NCI-H187 (cell line): ENCODE data around the gene FKBP1A.
A peak's percentile ranks its signal among the peaks of the same experiment; 100 is the strongest.

ENCODE experiments used
- DNase-seq, 2 experiments: peaks; one replicate each; lab custom pipeline; 2025; lab: John Stamatoyannopoulos, UW

The FKBP1A gene

DNA sequence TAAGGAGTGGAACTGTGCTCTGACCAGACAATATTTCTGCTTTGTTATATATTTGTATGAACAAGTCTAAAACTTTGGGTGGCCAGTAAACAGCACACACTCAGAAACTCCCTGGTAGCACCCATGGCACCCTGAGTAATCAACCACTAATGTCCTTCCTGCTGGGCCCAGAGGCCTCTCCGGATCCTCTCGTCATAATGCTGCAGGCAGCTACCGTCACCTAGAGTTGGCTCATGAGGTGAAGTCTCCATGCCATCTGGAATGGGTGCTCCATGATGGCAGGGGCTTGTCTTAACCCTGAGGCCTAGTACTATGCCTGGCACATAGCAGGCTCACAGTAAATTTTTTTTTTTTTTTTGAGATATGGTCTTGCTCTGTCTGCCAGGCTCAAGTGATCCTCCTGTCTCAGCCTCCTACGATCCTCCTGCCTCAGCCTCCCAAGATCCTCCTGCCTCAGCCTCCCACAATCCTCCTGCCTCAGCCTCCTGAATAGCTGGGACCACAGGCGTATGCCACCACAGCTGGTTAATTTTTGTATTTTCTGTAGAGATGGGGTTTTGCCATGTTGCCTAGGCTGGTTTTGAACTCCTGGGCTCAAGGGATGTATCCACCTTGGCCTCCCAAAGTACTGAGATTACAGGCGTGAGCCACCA is 60.9 kb downstream of the FKBP1A start:
- no peak for DNase-seq

GRCh38 chr20:1331101-1331500 is 61.8 kb downstream of the FKBP1A start:
- DNase-seq, result no peak

DNA sequence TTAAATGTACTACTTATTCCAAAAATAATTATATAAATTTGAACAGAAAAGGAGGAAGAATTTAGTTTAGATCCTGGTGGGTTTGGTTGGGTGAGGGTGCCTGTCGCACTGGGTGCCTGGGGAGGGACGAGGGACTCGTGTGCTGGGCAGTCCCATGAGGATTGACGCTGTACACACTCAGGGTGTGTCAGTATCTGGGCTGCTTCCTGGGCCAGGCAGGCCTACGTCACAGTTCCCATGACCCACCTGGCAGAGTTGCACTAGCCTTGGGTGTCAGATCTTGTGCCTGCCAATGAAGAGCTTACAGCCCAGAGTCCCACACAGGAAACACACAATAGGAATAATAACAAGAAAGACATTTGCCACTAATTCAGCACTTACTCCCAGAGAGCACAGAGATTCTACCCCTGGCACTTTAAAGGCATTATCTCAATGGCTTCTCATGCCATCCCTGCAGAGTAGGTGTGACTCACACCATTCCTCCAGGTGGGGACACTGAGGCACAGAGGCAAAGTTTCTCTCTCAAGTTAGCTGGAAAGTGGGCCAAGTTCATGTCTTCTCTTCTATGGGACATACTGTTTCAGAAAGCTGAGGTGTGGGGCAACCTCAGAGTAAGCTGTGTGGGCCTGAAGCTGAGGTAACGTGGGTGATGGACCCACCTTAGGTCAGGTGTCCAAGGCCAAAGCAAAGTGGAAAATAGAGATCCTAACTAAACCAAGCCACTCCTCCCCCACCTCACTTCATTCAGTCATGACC is 62.6 kb downstream of the FKBP1A start:
- no peak for DNase-seq

DNA sequence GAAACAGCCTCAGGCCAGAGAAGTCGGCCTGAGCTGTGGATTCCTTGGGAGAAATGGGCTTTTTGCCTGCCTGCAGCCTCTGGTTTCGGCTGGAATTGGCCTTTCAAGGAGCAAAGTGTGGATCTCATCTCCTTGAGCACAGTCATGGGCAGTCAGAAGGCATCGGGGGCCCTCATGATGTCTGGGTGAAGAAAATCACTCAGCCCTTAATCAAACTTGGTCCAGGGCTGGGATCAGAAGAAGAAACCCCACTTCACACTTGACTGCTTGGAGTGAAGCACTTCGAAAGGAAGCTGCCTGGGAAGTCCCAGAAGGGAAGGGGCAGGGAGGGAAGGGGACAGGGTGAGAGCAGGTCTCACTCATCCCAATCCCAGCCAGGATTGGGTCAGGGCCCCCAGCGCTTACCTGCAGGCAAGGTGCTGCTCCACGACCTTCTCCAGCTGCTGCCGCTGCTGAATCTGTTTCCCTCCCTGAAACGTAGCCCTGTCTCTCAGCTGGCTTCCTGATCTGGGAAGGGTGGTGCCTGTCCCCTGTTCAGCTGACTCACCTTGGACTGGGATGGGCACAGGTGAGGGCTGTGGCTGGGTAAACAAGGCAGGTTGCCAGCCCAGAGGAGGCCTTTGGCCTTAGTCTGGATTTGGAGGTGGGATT is 64.0 kb downstream of the FKBP1A start, which contains the start of gene SDCBP2:
SDCBP2 (minus strand) TSS at position 460 of the 651 bp plus-strand sequence. CDS start 8,723 bp downstream, outside the sequence.
- DNase-seq, result no peak

- no peak for DNase-seq
Observed at GRCh38 chr20:1327827-1328679, 64.8 kb downstream of the FKBP1A start.

DNA sequence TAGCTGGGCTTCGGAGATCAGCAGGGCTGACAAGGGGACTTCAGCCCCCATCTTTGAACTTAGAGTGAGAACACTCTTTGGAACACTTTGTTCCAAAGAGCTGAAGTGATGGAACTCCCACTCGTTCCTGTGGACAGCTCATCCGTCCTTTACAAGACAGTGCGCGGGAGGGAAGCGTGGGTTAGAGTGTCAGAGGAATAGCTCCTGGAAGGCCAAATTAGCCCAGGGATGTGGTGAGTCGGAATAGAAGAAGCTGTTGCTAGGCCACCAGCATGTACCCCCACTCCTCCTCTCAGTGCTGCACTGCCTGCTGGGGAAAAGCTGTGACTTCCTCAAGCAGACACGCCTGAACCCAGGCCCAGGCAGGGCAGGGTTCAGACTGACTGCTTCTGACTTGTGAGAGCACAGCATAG is 65.6 kb downstream of the FKBP1A start:
- DNase-seq, result no peak

DNA sequence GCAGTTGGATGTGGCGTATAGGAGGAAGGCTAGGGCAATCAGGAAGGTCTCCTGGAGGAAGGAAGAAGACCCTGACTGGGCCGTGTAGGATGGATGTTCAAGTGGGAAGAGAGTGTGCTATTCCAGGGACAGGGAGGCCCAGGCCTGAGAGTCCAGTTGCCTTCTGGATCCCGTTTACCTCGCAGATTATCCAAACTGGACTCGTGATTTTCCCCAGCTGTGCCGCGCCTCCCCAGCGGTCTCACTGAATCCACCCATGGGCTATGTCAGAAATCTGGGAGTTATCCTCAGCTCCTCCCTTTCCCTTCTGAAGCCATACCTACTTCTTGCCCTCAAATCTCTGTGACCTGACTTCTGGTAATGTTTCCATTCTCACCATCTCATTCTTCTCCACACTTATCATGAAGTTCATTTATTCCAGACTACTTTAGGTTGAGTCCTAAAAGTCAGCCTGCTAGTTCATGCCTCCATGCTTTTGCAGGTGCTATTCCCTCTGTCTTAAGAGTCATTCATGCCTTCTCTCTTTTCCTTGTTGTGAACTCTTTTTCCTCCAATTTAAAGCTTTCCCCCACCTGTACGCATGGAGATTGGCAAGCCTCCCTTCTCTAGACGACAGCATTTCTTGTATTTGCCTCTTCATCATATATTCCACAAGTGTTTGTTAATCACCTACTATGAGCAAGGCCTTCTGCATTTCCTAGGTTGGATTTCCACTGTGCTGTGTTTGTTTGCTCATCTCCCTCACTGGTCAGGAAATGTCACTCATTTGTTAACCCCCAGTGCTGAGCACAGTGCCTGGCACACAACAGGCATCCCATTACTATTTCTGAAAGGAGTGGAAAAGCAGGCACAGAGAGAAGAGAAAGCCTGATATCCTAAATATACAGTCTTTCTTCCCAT is 66.6 kb downstream of the FKBP1A start:
- no peak for DNase-seq

DNA sequence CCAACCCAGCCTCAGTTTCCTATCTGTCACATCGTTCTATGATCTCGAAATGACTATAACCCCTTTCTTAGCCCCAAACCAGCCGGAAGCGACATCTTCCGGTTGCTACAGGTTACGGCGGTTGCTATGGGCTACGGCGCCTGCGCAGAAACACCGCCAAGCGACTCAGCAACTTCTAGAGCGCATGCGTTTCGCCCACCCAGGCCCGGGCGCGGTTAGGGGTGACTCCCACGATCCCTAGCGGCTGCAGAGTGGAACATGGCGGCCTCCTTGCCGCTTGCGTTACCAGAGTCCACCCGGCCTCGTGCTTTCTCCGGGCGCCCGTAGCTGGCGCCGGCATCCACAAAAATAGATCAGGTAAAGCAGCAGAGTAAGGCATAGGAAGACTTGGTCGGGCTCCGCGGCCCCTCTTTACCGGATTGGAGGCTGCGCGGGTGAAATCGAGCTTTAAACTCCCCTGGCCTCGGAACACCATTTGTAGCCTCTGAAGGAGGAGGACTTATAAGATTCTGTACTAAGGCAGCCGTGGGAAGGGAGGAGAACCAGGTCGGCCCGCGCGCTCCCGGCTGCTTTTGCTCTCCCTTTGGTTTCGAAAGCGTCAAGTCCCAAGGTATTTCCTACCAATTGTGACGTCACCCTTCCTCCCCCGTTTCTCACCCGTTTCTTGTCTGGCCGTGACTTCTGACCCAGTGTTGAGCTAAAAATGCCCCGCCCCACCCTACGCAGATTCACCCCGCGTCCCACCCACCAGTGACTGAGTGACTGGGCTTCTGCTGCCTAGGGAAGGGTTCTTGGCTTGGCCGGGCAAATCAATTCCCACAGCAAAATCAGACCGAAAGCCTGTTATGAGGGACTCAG is 67.5 kb downstream of the FKBP1A start:
- peak; percentile 94 to 95 for DNase-seq

GRCh38 chr20:1324598-1325172 is 68.2 kb downstream of the FKBP1A start:
- DNase-seq, result no peak

DNA sequence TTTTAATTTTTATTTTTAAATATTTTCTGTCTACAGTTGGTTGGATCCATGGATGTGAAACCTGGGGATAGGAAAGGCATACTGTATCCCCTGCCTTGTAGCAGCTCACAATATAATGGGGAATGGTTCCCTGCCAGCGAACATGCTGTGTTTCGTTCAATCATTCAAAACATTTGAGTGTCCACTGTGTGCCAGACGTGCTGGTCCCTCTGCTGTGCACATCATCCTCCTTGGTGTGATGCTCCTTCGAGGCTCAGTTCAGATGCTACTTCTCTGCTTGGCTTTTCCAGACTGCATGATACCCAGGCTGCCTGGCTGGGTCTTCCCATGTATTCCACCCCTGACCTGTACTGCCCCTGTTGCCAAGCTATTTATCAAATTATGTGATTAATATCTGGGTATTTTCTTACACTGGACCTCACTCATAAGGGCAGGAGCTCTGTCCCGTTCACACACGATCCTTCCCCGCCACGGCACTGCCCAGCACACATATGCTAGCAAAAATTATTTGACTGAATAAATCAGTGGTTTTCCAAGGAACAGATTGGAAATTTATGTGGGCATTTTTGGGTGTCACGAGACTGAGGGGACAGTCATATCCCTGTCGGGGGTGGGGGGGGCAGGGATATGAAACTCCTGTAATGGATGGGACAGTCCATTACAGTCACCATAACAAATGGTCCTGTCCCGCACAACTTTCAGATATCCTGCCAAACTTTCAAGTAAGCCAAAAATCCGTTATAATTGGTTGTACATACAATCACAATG is 68.8 kb downstream of the FKBP1A start:
- DNase-seq, result no peak

GRCh38 chr20:1323256-1323655 is 69.6 kb downstream of the FKBP1A start:
- no peak for DNase-seq

DNA sequence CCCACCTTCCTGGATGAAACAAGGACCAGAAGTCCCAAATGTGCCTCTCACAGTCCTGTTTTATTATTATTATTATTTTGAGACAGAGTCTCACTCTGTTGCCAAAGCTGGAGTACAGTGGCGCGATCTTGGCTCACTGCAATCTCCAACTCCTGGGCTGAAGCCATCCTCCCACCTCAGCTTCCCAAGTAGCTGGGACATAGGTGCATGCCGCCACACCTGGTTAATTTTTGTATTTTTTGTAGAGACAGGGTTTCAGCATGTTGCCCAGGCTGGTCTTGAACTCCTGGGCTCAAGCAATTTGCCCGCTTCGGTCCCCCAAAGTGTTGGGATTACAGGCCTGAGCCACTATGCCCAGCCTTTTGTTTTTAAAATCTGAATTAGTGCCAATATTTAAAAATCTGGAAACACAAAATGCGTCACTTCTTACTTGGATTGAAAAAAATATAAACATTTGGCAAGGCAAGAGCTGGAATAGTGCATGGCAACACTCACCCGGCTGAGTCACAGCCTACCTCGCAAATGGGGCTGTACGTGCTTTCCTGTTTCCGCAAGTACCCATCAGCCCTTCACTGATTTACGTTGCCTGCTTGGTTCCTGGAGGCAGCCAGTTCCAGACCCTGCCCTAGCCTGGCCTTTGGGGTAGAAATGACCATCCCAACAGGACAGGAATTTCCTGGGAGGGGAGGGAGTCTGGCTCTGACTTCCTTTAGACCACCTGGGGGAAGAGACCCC is 70.2 kb downstream of the FKBP1A start:
- DNase-seq, result no peak

DNA sequence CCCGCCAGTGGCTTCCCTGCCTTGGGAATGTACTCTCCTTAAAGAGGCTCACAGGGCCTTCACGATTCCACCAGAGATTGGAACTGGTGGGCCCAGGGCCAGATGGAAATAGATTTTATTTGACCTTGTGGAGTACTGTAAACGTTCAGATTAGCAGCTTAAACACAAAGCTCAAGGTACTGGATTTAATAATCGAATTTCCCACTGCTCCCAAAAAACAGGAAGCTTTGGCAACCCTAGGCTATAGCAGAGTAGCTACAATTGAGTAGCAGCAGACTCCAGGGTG is 71.3 kb downstream of the FKBP1A start:
- no peak for DNase-seq

GRCh38 chr20:1320902-1321653 is 71.8 kb downstream of the FKBP1A start:
- DNase-seq, result no peak

GRCh38 chr20:1320016-1320415 is 72.8 kb downstream of the FKBP1A start:
- no peak for DNase-seq

DNA sequence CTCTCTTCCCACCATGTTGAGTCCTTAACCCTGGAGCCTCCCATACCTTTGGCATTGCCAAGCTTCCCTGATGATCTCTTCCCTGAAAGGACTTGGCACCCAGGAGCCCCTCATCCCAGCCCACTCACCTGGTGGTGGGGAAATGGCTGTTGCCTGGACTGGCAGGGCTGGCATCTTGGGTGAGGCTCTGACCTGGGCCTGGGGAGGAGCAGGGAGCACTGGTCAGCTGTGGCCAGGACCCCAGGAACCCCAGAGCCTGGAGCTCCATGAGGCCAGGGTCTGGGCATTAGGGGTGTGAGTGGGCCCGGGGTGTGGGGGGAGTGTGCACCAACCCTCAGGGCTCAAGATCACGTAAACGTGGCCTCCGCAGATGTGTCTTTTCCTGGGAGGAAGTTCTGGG is 73.4 kb downstream of the FKBP1A start:
- no peak for DNase-seq

DNA sequence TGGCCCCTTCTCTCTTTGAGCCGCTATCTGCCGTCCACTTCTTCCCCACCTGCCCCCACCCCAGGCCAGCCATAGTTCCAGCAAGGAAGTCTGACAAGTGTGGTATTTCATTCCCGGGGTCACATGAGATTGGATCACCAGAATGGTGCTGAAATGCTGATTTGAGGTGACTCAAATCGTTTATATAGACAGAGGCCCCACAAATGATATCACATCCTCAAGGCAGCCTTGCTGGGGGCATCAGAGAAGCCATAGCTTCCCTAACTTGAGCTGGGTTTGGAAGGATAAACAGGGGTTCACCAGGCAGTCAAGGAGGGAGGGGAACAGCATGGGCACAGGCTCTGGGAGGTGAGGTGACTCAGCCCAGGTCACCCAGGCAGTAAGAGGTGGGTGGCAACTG is 73.8 kb downstream of the FKBP1A start:
- DNase-seq, result no peak
